NCI-H524 treated with DMSO at 0.1 percent for 48 hours (cell line): ENCODE measurements around the gene RHOG.
"Not testable (repeated sequence)": the region's sequence is repeated elsewhere in the genome, so short reads cannot be mapped to it uniquely, and the experiment has no call there.

Experiments used
- DNase-seq: peaks from one replicate; lab custom pipeline; 2025; lab: John Stamatoyannopoulos, UW

RHOG gene

DNA sequence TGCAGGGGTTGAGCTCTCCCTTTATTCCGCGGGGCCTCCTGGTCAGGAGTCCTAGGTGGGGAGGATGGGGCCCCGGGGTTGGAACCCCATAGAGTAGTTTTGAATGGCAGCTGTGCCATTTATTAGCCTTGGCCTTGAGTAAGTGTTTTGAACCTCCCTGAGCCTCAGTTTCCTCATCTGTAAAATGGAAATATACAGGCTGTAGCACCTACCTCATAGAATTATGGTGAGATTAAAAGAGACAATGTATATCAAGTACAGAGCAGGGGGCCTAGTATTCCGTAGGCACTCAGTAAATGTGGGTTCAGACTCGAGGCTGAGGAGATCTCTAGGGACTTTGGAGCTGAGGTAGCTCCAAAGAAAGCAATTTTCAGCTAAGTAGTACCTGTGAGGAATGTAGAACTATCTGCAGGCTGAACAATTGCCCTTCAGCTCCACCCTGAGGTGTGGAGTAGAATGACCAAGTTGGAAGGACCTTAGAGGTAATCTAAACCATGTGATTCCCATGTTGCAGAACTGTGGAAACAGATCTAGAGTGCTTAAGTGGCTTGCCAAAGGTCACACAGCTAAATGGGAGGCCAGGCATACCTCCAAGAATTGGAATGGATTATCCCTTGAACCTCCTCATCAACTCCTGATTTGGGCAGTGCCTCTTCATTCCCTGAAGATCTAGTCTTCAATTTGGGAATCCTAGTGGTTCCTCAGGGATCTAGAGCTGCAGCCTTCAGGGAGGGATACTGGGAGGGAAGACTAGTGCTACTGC is 31.7 kb downstream of the RHOG start:
- DNase-seq: peak; percentile 6

DNA sequence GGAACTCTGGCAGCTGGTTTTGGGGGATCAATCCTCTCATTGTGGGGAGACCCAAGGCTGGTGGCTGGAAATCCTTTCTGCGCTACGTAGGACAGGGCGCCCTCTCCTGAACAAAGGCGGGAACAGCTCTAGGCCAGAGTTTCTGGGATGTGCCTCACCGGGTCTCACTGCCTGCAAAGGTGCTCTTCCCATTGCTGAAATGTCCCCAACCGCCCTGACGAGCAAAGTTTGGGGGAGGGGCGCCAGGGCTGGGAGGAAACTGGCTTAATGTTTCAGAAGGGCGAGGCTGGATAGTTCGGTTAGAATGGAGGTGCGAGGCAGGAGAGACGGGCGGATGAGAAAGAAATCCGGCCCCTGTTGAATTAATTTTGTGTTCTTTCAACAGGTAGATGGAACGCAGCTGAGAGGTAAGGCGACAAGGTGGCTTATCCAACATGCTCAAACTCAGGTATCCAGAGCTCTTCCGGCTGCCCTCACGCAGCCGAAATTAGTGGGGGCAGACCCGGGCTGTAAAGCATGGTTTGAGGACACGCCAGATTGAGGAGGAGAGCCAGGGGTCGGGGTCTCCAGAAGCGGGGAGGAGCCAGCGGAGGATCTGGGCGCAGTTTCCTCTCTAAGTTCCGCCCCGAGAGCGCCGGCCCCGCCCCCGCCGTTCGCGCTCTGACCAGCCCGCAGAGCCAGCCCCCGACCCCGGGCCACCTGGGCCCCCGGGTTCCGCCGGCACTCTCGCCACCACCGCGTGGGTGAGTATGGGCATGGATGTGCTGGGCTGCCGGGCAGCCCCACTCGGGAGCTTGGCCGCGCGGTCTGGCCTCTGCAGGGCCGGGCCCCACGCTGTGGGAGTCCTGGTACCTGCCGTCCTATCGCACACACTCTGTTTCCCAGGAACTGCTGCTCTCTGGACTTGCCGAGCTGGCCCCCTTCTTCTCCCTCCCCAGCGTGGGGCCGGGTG is 32.6 kb downstream of the RHOG start, which contains the start of gene PGAP2:
Gene PGAP2, plus strand, starts transcription at position 652 of the 952 bp plus-strand sequence. CDS start 2,700 bp downstream, outside the sequence.
- peak; percentile 14 for DNase-seq

DNA sequence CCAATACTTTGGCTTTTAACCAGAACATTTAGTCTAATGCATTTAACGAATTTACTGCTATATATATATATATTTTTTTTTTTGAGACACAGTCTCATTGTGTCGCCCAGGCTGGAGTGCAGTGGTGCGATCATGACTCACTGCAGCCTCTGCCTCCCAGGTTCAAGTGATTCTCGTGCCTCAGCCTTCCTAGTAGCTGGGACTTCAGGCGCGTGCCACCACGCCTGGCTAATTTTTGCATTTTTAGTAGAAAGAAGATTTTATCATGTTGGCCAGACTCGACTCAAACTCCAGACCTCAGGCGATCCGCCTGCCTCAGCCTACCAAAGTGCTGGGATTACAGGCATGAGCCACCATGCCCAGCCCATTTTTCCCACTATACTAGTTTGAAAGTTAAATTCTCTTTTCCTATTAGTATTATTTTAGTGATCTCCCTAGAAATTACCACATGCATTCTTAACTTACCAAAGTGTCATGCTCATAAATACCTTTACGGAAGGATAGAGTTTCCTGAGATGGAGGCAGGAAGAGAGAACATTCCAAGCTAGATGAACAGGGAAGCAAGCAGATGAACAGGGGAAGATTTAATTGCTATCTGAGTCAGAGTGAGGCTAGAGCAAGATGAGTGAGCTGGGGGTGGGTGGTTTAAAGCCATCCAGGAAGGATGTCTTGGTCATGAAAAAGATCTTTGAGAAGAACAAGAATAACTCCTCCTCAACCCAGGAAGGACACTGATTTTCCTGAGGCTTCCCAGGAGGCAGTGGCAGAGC is 36.8 kb downstream of the RHOG start:
- no peak for DNase-seq

DNA sequence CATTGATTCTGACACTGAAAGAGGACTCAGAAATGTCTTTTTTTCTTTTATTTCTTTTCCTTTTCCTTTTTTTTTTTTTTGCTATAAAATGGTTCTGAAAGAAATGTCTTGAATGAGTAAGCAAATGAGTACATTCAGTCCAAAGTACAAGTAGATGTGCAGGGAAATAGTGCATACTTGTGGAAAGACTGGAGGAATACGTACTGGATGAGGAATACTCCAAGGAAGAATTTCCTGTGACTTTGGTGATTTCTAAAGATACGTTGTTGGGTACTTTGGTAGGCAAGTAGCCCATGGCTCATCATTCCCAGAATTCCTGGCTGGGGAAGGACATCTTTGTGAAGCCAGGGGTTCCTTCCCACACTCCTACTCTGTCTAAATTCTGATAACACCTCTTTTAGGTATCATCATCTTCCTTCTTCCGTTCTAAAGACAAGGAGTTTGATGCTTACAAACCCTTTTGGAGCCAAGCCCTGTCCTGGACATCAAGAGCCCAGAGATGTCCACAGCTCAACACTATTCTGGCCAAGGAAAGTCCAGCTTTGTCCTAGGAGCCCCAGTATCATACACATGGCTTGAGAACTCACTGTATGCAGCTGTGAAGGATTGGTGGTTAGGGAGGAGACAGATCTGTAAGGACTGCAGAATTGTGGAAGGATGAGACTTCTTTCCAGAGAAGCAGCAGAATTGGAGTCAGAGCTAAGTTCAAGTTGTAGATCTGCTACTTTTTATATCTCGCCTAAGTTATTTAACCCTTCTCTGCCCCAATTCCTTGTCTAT is 38.6 kb downstream of the RHOG start:
- DNase-seq: no peak

DNA sequence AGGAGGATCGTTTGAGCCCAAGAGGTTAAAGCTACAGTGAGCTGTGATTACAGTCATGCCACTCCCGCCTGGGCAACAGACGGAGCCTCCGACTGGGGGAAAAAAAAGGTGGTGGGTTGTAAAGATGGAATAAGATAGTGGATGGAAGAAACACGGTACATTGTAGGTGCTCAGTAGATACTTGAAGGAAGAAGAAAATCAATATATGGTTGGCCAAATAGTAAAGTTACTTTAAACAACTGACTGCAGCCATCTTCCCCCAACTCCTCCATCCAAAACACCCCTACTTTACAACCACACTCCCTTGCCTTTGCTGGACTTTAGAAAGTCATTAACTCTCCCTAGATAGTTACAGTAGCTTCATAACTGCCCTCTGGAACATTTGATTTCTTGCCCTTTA is 40.9 kb downstream of the RHOG start:
- DNase-seq: no peak

DNA sequence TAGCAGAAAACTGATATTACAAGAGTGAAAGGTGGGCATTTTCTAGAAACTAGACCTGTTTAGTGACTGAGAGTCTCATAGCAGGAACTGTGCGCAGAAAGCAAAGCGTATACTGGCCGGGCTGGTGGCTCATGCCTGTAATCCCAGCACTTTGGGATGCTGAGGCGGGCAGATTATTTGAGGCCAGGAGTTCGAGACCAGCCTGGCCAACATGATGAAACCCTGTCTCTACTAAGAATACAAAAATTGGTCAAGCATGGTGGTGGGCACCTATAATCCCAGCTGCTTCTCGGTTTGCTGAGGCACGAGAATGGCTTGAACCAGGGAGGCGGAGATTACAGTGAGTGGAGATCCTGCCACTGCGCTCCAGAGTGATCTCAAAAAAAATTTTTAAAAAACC is 41.6 kb downstream of the RHOG start:
- no peak for DNase-seq

DNA sequence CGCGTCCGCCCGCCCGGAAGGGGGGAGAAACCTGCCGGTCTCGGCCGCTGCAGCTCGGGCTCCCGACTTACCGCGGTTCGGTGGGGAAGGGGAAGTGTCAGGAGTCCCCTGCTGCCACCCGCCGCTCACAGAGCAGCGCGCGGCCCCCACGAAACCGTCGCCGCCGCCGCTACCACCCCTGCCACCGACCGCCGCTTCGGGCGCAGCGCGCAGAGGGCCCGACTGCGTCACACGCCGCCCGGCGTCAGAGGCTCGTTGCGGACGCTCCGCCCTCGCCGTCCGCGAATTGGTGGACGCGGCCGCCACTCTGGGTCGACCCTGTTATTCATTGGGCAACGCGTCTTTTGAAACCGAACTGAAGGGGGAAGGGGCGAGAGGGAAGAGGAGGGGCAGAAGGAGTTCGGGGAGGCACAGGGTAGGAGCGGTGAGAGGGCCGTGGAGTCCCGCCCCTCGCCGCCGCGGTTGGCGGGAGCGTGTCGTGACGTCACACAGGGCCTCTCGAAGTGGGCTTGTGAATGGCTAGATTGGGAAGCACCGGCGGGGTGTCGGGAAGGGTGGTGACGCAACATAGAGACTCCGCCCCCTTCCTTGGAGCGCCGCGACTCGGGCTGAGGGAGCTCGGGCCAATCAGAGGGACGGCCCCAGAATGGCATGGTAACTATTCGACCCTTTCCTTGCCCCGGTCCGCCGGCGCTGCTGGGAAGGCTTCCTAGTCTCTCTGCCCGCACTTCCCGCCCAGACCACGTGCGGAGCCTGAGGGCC is 43.2 kb downstream of the RHOG start, which contains the start of gene NUP98:
Gene NUP98, minus strand, starts transcription at position 226 of the 762 bp plus-strand sequence. CDS start 15,437 bp downstream, outside the sequence.
- DNase-seq: peak; percentile 94

DNA sequence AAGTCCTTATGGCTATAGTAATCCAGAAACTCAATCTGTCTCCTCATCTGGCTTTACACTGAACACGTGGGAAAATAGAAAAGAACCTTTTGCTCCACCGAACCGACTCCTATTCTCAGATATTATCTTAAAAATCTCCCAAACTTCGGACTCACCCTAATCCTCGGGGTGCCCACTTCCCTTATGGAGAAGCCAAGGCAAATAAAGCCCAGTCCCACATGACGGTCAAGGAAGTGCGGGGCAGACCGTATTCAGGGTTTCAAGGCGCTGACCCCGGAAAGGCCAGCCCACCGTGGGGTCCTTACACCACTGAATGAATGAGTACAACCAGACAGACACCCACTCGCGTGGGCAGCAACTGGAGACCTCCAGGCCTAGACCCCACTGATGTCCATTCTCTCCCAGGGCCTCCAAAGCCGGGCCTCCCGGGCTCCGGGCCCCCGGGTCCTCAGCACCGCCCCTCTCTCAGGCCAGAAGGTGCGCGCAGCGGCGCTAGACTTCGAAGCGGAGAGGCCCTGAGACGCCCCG is 43.9 kb downstream of the RHOG start:
- DNase-seq: no peak

DNA sequence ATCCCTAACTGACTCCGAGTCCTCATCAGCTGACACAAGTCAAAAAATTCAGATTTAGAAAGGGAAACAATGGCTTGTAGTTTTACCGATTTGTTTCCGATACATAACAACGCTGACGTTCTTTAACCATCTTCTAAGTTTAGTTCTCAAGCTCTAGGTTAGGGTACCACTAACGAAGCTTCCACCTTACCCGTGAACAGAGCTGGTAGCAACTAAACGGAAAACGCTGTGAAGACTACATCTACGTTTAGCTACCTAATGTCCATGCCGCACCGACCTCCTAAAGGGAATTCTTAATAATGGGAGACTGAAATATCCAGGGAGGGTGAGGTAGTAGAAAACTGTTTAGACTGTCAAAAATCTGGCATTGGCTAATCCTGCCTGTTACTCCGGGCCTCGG is 44.4 kb downstream of the RHOG start:
- no peak for DNase-seq

DNA sequence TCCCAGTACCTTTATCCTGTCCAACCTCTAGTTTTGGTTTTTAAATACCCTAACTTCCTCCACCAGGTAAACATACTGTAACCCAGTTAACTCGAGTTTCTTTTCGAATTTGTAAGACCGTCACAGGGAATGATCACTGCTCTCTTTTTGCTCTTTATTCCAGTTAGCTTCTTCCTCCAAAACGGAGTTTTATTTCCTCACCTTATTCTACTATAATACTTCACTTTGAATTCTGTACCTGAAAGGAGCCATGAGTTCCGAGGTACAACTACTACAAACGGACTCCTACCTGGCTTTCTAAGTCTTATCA is 44.8 kb downstream of the RHOG start:
- DNase-seq: no peak

DNA sequence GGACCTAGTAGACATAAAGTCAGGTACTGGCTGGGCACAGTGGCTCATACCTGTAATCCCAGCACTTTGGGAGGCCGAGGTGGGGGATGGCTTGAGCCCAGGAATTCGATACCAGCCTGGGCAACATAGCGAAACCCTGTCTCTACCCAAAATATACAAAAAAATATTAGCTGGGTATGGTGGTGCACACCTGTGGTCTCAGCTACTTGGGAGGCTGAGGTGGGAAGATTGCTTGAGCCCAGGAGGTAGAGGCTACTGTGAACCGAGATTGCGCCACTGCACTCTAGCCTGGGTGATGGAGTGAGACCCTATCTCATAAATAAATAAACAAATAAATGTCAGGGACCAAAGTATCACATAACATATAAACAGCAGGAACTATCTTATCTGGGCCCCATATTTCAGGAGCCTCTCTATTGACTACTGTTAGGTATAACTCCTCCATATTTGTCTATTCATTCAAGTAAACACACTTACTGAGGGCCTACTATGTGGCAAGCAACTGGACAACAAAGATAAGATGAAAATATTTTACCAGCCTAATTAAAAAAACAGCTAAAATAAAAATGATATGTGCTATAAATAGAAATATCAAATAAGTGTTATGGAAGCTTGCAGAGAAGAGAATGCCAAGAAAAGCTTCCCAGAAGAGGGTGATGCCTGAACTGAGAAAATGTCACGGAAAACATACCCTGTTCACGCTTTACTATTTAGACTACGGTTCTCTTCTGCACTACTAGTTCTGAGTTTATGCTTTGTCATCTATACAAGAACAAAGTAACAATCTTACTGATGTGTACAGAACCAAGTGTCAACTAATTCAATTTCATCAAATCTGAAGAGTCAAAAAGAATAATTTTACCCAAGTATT is 45.4 kb downstream of the RHOG start:
- no peak for DNase-seq

DNA sequence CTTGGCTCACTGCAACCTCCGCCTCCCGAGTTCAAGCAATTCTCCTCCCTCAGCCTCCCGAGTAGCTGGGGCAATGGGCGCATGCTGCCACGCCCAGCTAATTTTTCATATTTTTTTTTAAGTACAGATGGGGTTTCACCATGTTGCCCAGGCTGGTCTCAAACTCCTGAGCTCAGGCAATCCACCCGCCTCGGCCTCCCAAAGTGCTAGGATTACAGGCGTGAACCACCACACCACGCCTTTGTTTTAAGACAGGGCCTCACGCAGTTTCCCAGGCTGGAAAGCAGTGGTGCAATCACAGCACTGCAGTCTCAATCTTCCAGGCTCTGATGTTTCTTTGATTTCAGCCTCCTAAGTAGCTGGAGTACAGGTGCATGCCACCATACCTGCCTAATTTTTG is 46.4 kb downstream of the RHOG start:
- not testable (repeated sequence) for DNase-seq

DNA sequence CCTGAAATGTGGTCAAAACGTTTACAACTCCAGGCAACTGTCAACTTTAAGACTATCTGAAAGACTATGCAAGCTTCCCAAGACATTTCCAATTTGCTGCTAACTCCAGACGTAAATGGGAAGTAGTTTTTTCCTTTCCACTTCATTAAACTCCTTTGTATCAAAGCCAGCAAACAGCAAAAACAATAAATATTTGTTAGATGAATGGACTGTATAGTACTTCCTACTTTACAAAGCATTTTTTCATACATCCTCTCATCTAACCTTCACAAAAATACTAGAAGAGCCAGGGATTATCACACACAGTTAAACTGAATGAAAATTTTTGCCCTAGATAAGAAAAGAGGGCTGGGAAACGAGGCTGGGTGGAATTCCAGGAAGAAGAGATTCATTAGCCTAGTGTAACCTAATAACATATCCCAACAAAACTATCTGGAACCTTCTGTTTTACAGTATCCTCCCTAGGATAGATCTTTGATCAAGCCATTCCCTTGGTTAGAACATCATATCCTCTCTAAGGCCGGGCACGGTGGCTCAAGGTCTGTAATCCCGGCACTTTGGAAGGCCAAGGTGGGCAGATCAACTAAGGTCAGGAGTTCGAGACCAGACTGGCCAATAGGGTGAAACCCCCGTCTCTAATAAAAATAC is 53.9 kb downstream of the RHOG start:
- no peak for DNase-seq

DNA sequence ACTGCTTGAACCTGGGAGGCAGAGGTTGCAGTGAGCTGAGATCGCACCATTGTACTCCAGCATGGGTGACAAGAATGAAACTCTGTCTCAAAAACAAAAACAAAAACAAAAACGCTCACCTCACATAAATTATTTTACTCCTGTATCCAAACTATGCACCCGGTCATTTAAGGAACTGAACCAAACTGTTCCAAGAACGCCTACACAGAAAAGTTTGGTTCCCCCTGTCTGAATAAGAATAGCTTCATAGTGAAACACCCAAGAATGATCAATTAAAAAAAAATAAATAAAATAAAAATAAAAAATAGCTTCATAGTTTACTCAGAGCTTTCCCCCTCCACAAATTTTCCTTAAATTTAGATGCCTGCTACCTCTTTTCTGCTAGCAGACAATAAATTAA is 57.1 kb downstream of the RHOG start:
- DNase-seq: no peak

DNA sequence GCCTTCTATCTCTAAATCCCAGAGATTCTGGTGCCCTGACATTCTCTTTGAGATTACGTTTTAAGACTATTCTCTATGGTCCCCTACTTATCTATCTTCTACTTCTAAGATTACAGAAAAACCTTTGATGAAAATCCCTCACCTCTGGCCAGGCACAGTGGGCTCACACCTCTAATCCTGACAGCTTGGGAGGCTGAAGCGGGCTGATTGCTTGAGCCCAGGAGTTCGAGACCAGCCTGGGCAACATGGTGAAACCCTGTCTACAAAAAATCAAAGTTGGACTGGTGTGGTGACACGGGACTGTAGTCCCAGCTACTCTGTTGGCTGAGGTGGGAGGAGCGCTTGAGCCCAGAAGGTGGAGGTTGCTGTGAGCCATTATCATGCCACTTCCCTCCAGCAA is 57.8 kb downstream of the RHOG start:
- no peak for DNase-seq

DNA sequence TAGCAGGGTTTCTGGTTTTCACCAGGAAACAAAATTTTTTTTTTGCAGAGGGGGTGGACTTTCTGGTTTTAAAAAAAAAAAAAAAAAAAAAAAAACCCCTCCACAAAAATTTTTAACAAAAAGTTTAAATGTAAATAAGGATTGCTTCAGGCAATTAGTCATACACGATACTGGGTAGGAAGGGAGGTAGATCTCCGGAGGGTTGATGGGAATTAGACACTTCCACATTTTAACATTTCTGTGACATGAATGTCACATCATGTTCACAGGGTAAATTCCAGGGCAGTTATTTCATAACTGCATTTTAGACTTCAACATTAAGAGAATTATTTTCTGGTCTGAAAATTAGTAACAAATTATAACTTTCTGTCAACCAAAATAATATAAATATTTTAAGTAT is 59.3 kb downstream of the RHOG start:
- no peak for DNase-seq
